Activated CD4-positive, CD25-positive, alpha-beta regulatory T cell treated with anti-CD3 and anti-CD28 coated beads, Interleukin-2, amount 50 U/mL, for 16 hours (primary cell): ENCODE data around the gene TDP2.

Source experiments
- DNase-seq: peaks from one replicate; pipeline ENCODE4 v3.0.0-alpha.2; 2020; ENCODE audit warnings: low read depth, low spot score

Gene TDP2

DNA sequence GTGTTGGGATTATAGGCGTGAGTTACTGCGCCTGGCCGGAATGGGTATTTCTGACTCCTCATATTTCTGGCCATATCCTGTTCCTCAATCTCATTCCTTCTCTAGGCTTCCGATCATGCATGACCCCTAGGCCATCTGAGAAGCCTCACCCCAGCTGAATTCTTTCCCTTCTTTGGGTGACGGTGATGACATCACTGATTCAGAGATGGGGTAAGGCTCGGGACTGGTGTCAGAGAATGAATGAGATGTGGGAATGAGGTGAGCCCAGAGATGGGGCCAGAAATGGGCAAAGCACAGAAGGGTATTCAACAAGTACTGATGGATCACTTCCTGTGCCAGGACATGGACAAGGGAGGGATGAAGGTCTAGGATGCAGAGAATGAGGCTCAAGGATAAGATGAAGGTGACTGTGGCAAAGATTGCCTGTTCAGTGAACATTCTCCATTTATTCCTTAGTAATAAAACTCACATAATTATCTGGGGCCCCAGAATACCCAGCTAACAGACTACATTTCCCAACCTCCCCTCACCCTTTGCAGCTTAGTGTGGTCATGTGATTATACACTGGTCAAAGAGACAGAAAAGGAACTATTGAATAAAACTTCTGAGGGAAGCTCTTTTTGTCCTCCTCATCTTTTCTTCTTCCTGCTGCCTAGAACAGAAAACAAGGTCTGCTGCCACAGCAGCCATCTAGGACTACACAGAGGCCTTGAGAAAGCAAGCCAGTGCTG is 60.3 kb downstream of the TDP2 start:
- no peak for DNase-seq

DNA sequence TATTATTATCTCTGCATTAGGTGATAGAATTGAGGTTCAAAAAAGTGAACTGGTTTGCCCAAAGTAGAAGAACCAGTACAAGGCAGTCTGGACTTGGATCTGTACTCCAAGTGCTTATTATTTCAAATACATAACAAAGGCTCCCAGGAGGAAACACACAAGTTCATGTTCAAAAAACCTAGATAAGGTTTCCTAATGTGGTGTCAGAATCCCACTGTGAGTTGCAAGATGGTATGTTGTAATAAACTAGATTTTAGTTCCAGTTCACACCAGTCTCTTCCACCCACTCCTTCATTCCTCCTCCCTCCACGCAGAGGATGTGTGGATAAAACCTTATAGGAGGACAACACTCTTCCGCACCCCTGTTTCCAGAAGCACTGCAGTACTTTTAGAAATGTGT is 63.5 kb downstream of the TDP2 start:
- no peak for DNase-seq

DNA sequence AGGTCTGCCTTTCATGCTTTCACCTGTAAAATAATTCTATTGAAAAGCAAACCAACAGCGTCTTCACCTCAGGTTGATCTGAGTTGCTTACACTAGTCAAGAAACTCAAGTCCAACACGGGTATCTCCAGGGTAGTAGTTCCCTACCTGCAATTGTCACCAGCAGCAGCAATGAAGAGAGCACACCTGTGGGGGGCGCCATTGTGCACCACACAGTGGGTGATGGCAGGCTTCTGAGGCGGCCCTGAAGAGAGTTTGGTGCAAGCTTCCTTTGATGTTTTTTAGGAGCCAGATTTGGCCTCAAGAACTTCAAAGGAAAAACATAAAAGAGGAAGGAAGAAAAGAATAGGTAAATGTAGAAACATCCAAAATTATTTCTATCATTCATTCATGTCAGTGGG is 65.8 kb downstream of the TDP2 start:
- DNase-seq = no peak
